T-helper 17 cell (primary cell): ENCODE measurements around the gene MINDY3. TPM values are rescaled to one million over a fixed set of nuclear protein-coding genes. Genes with fewer than 3 reads are reported as not detected.

Source experiments
- ATAC-seq: fragments of 150-1000 bp; cut with Tn5 transposase; 2 replicates; pipeline ENCODE4 v1.10.0; 2021; ENCODE audit warnings: mild to moderate bottlenecking, moderate library complexity
- DNase-seq, 3 donors: peaks; one replicate each; pipeline versions ENCODE4 v3.0.0 to v3.0.0-alpha.2; 2020 to 2021
- H3K9me3 ChIP-seq: one replicate; pipeline ENCODE4 v1.7.0; 2013; ENCODE audit warnings: low read length, mild to moderate bottlenecking; ENCODE audit not compliant: control insufficient read depth, poor library complexity, severe bottlenecking
- H3K27ac Mint-ChIP-seq: one replicate; pipeline ENCODE4 v1.8.0; 2022; ENCODE audit warnings: mild to moderate bottlenecking, moderate library complexity, mixed read lengths
- H3K27me3 Mint-ChIP-seq: one replicate; pipeline ENCODE4 v1.8.0; 2022; ENCODE audit warnings: mixed read lengths
- H3K36me3 Mint-ChIP-seq: one replicate; pipeline ENCODE4 v1.8.0; 2022; ENCODE audit warnings: low read depth, mixed read lengths
- H3K4me1 Mint-ChIP-seq: one replicate; pipeline ENCODE4 v1.8.0; 2022; ENCODE audit warnings: mild to moderate bottlenecking, mixed read lengths
- H3K4me3 Mint-ChIP-seq: one replicate; pipeline ENCODE4 v1.8.0; 2022; ENCODE audit warnings: mild to moderate bottlenecking, moderate library complexity, mixed read lengths
- total RNA-seq, 4 donors: library from RNA in 2 of 4; stranded (reverse) in 2 of 4; gene quantifications; one replicate each; pipeline ENCODE4 v1.2.3 and lab custom pipeline; 2022 to 2026

MINDY3 gene
- total RNA-seq, 2 donors from 2014 or later, result 22.2 to 34.1 TPM

GRCh38 chr10:15869935-15870334 lies 9.6 kb upstream of the MINDY3 start:
- H3K9me3 ChIP-seq, result no peaks in the 10 kb centered on the region
- H3K4me1 Mint-ChIP-seq, result no peaks in the 10 kb centered on the region
- H3K27me3 Mint-ChIP-seq, result peaks cover 84% of the 10 kb centered on the region
- no peak for ATAC-seq
- H3K4me3 Mint-ChIP-seq, result no peak overlapping the region
- DNase-seq, result no peak
- H3K27ac Mint-ChIP-seq, result no peak overlapping the region
- peaks cover 3% of the 10 kb centered on the region for H3K36me3 Mint-ChIP-seq

GRCh38 chr10:15868006-15868405 lies 7.7 kb upstream of the MINDY3 start:
- no peak overlapping the region for H3K27ac Mint-ChIP-seq

GRCh38 chr10:15865304-15865703 lies 5.0 kb upstream of the MINDY3 start:
- H3K4me3 Mint-ChIP-seq, result no peak overlapping the region
- no peaks in the 10 kb centered on the region for H3K4me1 Mint-ChIP-seq
- no peak overlapping the region for H3K27ac Mint-ChIP-seq
- H3K27me3 Mint-ChIP-seq, result peaks cover 55% of the 10 kb centered on the region
- ATAC-seq (no peak), DNase-seq (no peak)
- H3K9me3 ChIP-seq, result no peaks in the 10 kb centered on the region
- H3K36me3 Mint-ChIP-seq, result peaks cover 9% of the 10 kb centered on the region

More at GRCh38 chr10:15868006-15868405, 7.7 kb upstream of the MINDY3 start:
- ATAC-seq (no peak), DNase-seq (no peak)
- H3K9me3 ChIP-seq, result no peaks in the 10 kb centered on the region
- H3K4me1 Mint-ChIP-seq, result no peaks in the 10 kb centered on the region
- H3K27me3 Mint-ChIP-seq, result peaks cover 81% of the 10 kb centered on the region
- peaks cover 9% of the 10 kb centered on the region for H3K36me3 Mint-ChIP-seq
- no peak overlapping the region for H3K4me3 Mint-ChIP-seq

- H3K4me3 Mint-ChIP-seq, result no peak overlapping the region
- ATAC-seq, result no peak
- no peak for DNase-seq
- H3K4me1 Mint-ChIP-seq, result peaks cover 3% of the 10 kb centered on the region
- peaks cover 9% of the 10 kb centered on the region for H3K36me3 Mint-ChIP-seq
- peaks cover 55% of the 10 kb centered on the region for H3K27me3 Mint-ChIP-seq
- H3K9me3 ChIP-seq, result no peaks in the 10 kb centered on the region
- no peak overlapping the region for H3K27ac Mint-ChIP-seq
Measured at GRCh38 chr10:15864419-15864818, 4.1 kb upstream of the MINDY3 start.

- H3K27me3 Mint-ChIP-seq, result peaks cover 52% of the 10 kb centered on the region
Measured at GRCh38 chr10:15863733-15864132, 3.4 kb upstream of the MINDY3 start.

GRCh38 chr10:15863323-15863722 lies 3.0 kb upstream of the MINDY3 start:
- Mint-ChIP-seq H3K4me1 (peaks cover 7% of the 10 kb centered on the region), H3K27ac (no peak overlapping the region), H3K36me3 (peaks cover 7% of the 10 kb centered on the region), H3K27me3 (peaks cover 48% of the 10 kb centered on the region), H3K4me3 (no peak overlapping the region)
- DNase-seq (no peak), ATAC-seq (no peak)
- H3K9me3 ChIP-seq, result no peaks in the 10 kb centered on the region

More at GRCh38 chr10:15863733-15864132, 3.4 kb upstream of the MINDY3 start:
- ATAC-seq (no peak), DNase-seq (no peak)
- Mint-ChIP-seq H3K27ac (no peak overlapping the region), H3K4me3 (no peak overlapping the region), H3K36me3 (peaks cover 9% of the 10 kb centered on the region), H3K4me1 (peaks cover 6% of the 10 kb centered on the region)
- no peaks in the 10 kb centered on the region for H3K9me3 ChIP-seq

GRCh38 chr10:15860692-15861201 lies 440 bp upstream of the MINDY3 start:
- H3K27me3 Mint-ChIP-seq, result peaks cover 25% of the 10 kb centered on the region
- peaks cover 24% of the 10 kb centered on the region for H3K4me1 Mint-ChIP-seq
- peaks cover 10% of the 10 kb centered on the region for H3K36me3 Mint-ChIP-seq
- H3K9me3 ChIP-seq, result no peaks in the 10 kb centered on the region
- peak overlapping the region; percentile 95 for H3K27ac Mint-ChIP-seq
- ATAC-seq (no peak), DNase-seq (no peak)
- peak overlapping the region; percentile 95 for H3K4me3 Mint-ChIP-seq

GRCh38 chr10:15859509-15859905 lies 800 bp downstream of the MINDY3 start:
- peak overlapping the region; percentile 95 for H3K4me3 Mint-ChIP-seq
- no peaks in the 10 kb centered on the region for H3K9me3 ChIP-seq
- peak overlapping the region; percentile 95 for H3K27ac Mint-ChIP-seq
- peaks cover 7% of the 10 kb centered on the region for H3K36me3 Mint-ChIP-seq
- ATAC-seq (no peak), DNase-seq (no peak)
- H3K27me3 Mint-ChIP-seq, result peaks cover 12% of the 10 kb centered on the region
- peaks cover 29% of the 10 kb centered on the region for H3K4me1 Mint-ChIP-seq

GRCh38 chr10:15858861-15859281 lies 1.4 kb downstream of the MINDY3 start:
- no peaks in the 10 kb centered on the region for H3K9me3 ChIP-seq
- peaks cover 5% of the 10 kb centered on the region for H3K36me3 Mint-ChIP-seq
- H3K4me1 Mint-ChIP-seq, result peaks cover 32% of the 10 kb centered on the region
- H3K4me3 Mint-ChIP-seq, result peak overlapping the region; percentile 71
- H3K27me3 Mint-ChIP-seq, result peaks cover 6% of the 10 kb centered on the region
- no peak overlapping the region for H3K27ac Mint-ChIP-seq
- DNase-seq, result no peak
- ATAC-seq, result no peak

GRCh38 chr10:15857107-15857575 lies 3.2 kb downstream of the MINDY3 start:
- H3K9me3 ChIP-seq, result no peaks in the 10 kb centered on the region
- H3K4me3 Mint-ChIP-seq, result no peak overlapping the region
- H3K27me3 Mint-ChIP-seq, result no peaks in the 10 kb centered on the region
- ATAC-seq (no peak), DNase-seq (no peak)
- H3K27ac Mint-ChIP-seq, result peak overlapping the region; percentile 59
- peaks cover 34% of the 10 kb centered on the region for H3K4me1 Mint-ChIP-seq
- H3K36me3 Mint-ChIP-seq, result peaks cover 5% of the 10 kb centered on the region

GRCh38 chr10:15856328-15857015 lies 3.8 kb downstream of the MINDY3 start:
- ATAC-seq (no peak), DNase-seq (no peak)
- Mint-ChIP-seq H3K27ac (no peak overlapping the region), H3K27me3 (no peaks in the 10 kb centered on the region), H3K4me3 (no peak overlapping the region), H3K36me3 (peaks cover 5% of the 10 kb centered on the region), H3K4me1 (peaks cover 35% of the 10 kb centered on the region)
- no peaks in the 10 kb centered on the region for H3K9me3 ChIP-seq

- ATAC-seq, result no peak
- peaks cover 12% of the 10 kb centered on the region for H3K36me3 Mint-ChIP-seq
- no peak for DNase-seq
- H3K27ac Mint-ChIP-seq, result no peak overlapping the region
- no peaks in the 10 kb centered on the region for H3K9me3 ChIP-seq
- peaks cover 33% of the 10 kb centered on the region for H3K4me1 Mint-ChIP-seq
- H3K27me3 Mint-ChIP-seq, result no peaks in the 10 kb centered on the region
- no peak overlapping the region for H3K4me3 Mint-ChIP-seq
Measured at GRCh38 chr10:15853800-15854199, 6.5 kb downstream of the MINDY3 start.

GRCh38 chr10:15852111-15852557 lies 8.2 kb downstream of the MINDY3 start:
- H3K27me3 Mint-ChIP-seq, result no peaks in the 10 kb centered on the region
- peaks cover 24% of the 10 kb centered on the region for H3K4me1 Mint-ChIP-seq
- no peak overlapping the region for H3K4me3 Mint-ChIP-seq
- ATAC-seq, result no peak
- H3K9me3 ChIP-seq, result no peaks in the 10 kb centered on the region
- no peak for DNase-seq
- peaks cover 12% of the 10 kb centered on the region for H3K36me3 Mint-ChIP-seq
- H3K27ac Mint-ChIP-seq, result no peak overlapping the region
